Duodenal mucosa (tissue), 2 donors: ENCODE data around the gene NUDT4.
"Not testable (repeated sequence)": the region's sequence is repeated elsewhere in the genome, so short reads cannot be mapped to it uniquely, and the experiment has no call there.

Experiments
- H3K27ac ChIP-seq: one replicate; pipeline ENCODE4 v1.7.0; 2013; ENCODE audit warnings: low read depth, low read length
- H3K27me3 ChIP-seq, 2 donors: one replicate each; pipeline ENCODE4 v1.7.0; 2013; ENCODE audit warnings: low read length in 2 of 2, control low read depth in 1 of 2; ENCODE audit not compliant: insufficient read depth in 2 of 2, control insufficient read depth in 1 of 2
- H3K36me3 ChIP-seq, 2 donors: one replicate each; pipeline ENCODE4 v1.7.0; 2013; ENCODE audit warnings: low read length in 2 of 2, control low read depth in 1 of 2; ENCODE audit not compliant: insufficient read depth in 2 of 2, control insufficient read depth in 1 of 2
- H3K4me1 ChIP-seq, 2 donors: one replicate each; pipeline ENCODE4 v1.7.0; 2013; ENCODE audit warnings: low read length in 2 of 2, control low read depth in 1 of 2; ENCODE audit not compliant: insufficient read depth in 2 of 2, control insufficient read depth in 1 of 2
- H3K4me3 ChIP-seq, 2 donors: one replicate each; pipeline ENCODE4 v1.7.0; 2013; ENCODE audit warnings: low read length in 2 of 2, low read depth in 1 of 2
- H3K9ac ChIP-seq, 2 donors: one replicate each; pipeline ENCODE4 v1.7.0; 2013; ENCODE audit warnings: low read length in 2 of 2, low read depth in 1 of 2
- H3K9me3 ChIP-seq, 2 donors: one replicate each; pipeline ENCODE4 v1.7.0; 2013; ENCODE audit warnings: low read length in 2 of 2, control low read depth in 1 of 2; ENCODE audit not compliant: control insufficient read depth in 1 of 2

NUDT4 gene

DNA sequence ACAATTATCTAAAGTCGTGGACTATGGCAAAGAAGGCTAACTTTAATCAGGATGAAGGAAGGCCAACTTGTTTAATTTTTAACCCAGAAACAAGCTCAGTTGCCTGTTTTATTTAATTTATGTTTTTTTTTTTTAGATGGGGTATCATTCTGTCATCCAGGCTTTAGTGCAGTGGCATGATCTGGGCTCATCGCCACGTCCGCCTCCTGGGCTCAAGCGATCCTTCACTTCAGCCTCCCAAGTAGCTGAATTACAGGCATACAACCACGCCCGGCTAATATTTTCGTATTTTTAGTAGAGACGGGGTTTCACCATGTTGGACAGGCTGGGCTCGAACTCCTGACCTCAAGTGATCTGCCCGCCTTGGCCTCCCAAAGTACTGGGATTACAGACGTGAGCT is 19.7 kb downstream of the NUDT4 start:
- no peaks in the 10 kb centered on the region for H3K27me3 ChIP-seq
- no peaks in the 10 kb centered on the region for H3K4me1 ChIP-seq
- no peak overlapping the region for H3K4me3 ChIP-seq
- H3K9ac ChIP-seq, result peak overlapping the region in 1 of 2 donors; percentile 25
- no peaks in the 10 kb centered on the region for H3K9me3 ChIP-seq
- H3K36me3 ChIP-seq, result peaks cover 5 to 17% of the 10 kb centered on the region in 2 donors
- no peak overlapping the region for H3K27ac ChIP-seq

DNA sequence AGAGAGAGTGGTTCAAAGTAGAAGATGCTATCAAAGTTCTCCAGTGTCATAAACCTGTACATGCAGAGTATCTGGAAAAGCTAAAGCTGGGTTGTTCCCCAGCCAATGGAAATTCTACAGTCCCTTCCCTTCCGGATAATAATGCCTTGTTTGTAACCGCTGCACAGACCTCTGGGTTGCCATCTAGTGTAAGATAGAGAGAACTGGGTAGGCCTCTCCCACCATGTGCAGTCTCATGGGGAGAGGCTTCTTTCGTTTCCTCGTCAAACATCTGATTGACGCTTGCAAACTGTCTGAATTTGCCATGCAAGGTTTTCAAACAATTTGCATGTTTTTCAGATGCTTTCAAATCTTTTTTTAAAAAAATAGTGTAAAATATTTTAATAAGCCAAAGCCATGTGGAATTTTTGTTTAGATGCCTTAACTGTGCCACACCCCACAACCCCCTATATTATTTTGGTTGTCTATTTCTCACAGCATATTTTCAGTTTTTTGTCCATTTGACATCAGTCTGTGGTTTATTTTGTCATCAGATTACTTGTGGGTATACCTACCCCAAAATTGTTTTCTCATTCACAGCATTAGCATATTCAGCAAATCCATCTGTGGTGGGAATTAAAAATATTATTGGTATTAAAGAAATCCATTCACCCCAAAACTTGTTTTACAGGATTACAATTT is 21.6 kb downstream of the NUDT4 start:
- H3K4me1 ChIP-seq, H3K27me3 ChIP-seq, H3K27ac ChIP-seq, H3K9ac ChIP-seq, H3K9me3 ChIP-seq, H3K4me3 ChIP-seq: not testable (repeated sequence)
- peaks cover 5 to 17% of the 10 kb centered on the region in 2 donors for H3K36me3 ChIP-seq

DNA sequence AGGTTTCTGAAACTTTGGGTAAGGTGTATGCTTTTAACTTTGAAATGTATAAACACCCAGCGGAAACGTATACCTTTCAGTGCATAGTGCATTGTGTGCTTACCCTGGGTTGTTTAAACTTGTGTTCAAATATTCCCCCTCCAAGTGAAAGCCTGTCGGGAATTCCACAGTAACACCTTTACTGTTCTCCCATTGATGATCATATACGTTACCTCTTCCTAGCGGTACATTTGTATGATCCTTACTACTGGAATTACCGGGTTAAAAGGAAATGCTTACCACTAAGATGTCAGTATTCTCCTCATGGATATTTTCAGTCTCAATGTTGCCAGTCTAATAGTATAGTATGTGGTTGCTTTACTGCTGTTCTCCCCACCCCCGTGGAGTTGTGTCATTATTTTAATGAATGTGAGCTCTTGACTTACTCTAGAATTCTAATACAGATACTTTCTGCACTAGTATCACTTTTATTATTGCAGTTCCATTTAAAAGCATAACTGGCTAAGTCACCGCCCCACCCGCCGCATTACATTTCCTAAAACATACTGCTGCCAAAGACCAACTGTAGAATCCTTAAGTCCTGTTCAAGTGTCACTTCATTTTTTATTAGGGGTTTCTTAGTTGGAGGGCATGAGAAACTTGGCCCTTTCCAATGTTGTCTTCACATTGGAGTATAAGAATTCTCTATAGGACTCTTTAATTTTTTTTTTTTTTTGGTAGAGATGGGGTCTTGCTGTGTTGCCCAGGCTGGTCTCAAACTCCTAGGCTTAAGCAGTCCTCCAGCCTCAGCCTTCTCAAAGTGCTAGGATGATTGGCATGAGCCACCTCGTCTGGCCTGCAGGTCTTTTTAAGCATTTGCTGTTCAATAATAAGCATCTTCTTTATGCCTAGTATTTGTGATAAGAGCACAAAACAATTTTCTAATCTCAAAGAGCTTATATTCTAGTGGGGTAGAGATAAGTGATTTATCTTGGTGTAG is 24.9 kb downstream of the NUDT4 start:
- Histone ChIP-seq H3K9me3 (no peaks in the 10 kb centered on the region), H3K9ac (no peak overlapping the region), H3K27ac (no peak overlapping the region), H3K4me1 (no peaks in the 10 kb centered on the region), H3K27me3 (no peaks in the 10 kb centered on the region), H3K4me3 (no peak overlapping the region), H3K36me3 (peaks cover 2 to 8% of the 10 kb centered on the region in 2 donors)

DNA sequence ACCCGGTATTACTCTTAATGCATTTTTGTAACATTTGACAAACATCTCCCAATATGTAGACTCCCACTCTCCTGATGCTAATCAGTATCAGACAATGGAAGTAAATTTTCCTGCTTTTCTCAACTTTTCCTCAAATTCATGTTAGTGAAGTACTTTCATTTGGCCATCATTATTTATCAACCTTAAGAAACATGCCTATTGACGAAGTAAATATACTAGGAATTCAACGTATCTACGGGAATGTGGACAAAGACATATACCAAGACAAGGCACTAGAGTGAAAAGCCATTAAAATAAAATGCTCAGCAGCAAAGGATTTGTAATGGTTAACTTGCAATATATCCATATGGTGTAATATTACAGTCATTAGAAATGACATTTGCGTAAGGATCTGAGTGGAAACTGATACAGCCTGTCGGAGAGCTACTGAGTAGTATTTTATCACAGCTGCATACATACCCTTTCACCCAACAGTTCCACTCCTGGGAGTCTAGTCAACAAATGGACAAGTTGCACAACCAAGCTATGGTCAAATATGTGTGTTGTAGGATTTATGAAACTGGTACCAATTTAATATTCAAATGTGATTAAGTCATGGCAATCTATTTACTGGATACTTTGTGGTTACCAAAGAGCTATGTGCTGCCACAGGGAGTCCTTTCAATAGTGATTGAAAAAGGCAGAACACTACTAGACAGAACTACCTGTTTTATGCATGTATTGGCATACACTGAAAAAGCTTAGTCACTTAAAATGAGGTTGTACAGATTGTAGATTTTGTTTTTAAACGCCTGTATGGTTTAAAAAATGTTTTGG is 26.5 kb downstream of the NUDT4 start:
- H3K27ac ChIP-seq, result no peak overlapping the region
- no peak overlapping the region for H3K9ac ChIP-seq

DNA sequence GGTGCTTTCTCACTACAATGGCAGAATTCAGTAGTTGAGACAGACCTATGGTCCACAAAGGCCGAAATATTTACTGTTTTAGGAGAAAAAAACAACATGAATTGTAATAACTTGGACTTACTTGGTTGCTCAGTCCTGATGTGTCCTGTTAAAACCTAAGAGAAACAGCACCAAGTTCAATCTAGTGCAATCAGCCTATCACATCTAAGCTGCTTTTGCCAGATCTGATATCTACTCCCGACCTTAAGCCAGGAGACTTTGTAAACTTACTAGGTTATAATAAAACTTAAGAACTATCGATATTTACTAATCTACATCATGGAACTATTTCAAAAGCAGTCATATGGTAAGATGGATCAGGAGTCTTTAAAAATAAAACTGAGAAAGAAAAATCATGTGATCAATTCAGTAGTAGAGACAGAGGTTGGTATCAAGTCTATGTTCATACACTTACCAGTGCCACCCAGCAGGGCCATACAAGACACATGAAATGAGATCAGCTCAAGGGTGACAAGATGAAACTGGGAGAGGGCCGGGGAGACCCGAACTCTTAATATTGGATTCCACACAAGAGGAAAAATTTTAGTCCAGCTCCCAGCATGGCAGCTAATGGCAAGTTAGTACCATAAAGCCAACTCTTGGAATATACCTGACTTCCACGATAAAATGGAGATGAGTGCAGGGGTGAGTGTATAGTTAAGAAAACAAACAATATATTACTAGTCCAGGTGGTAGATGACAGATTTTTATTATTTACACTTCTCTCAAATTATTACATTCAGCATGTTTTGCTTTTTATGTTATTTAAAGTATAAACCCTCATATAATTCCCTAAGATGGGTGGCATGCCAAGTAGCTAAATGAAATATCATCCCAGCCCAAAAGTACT is 27.5 kb downstream of the NUDT4 start:
- Histone ChIP-seq H3K9me3 (no peaks in the 10 kb centered on the region), H3K4me3 (no peak overlapping the region), H3K27me3 (no peaks in the 10 kb centered on the region), H3K27ac (no peak overlapping the region), H3K4me1 (no peaks in the 10 kb centered on the region), H3K36me3 (peaks cover 0 to 6% of the 10 kb centered on the region in 2 donors), H3K9ac (no peak overlapping the region)

More for the DNA sequence above, 26.5 kb downstream of the NUDT4 start:
- no peak overlapping the region for H3K4me3 ChIP-seq
- no peaks in the 10 kb centered on the region for H3K27me3 ChIP-seq
- no peaks in the 10 kb centered on the region for H3K9me3 ChIP-seq
- no peaks in the 10 kb centered on the region for H3K4me1 ChIP-seq
- no peaks in the 10 kb centered on the region for H3K36me3 ChIP-seq

DNA sequence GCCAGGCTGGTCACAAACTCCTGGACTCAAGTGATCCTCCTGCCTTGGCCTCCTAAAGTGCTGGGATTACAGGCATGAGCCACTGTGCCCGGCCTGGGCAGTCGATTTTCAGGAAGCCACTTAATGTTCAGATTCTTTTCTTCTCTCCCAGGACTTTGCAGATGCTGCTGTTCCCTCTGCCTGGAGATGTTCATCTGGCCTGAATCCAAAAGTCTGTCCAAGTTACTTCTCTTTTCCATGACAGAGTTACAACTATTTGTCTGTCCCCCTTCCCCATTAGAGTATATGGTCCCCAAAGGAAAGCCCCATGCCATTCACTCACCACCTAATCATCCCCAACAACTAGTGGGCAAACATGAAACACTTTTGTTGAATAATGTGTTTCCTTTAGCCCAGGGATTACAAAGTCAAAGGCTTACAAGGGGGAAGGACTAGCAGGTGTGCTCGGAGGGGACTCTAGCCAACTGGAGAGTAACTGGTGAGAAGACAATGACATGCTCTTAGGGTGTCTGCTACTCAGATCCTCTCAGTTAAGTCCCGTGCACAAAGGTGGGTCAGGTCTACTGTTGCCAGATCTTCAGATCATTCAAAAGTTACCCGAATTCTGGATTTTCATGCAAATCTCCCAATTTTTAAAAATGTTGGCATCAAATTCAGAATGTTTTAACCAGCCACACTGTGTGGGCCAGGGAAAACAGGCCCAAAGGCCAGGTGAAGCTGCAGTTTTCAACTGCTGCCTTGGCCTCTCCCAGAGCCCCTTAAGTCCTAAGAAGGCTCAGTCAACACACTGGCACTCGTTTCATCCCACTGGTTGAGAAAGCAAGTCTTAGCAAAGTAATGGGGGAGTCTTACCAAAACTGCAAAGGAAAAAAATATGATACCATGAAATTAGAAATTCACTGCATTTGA is 29.6 kb downstream of the NUDT4 start:
- Histone ChIP-seq H3K27ac (no peak overlapping the region), H3K9ac (no peak overlapping the region)

DNA sequence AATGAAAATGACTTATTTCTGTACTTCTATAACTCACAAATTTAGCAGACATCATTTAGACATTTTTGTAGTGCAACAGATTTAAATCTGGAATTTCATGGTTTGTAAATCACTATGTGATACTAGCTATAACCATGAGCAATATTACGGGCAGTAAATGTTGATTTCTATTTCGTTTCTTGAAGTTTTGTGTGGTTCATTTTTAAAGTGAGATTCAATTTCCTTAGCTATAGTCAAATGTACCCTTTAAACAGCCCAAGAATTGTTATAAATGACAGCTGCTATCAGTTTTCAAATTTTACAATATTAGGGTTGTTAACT is 30.2 kb downstream of the NUDT4 start:
- peaks cover 0 to under 1% of the 10 kb centered on the region in 2 donors for H3K4me1 ChIP-seq
- no peaks in the 10 kb centered on the region for H3K27me3 ChIP-seq
- no peak overlapping the region for H3K4me3 ChIP-seq
- no peak overlapping the region for H3K27ac ChIP-seq
- no peak overlapping the region for H3K9ac ChIP-seq
- no peaks in the 10 kb centered on the region for H3K9me3 ChIP-seq
- peaks cover 5 to 13% of the 10 kb centered on the region in 2 donors for H3K36me3 ChIP-seq

More for the DNA sequence above, 29.6 kb downstream of the NUDT4 start:
- H3K4me1 ChIP-seq, result no peaks in the 10 kb centered on the region
- no peak overlapping the region for H3K4me3 ChIP-seq
- H3K9me3 ChIP-seq, result no peaks in the 10 kb centered on the region
- no peaks in the 10 kb centered on the region for H3K27me3 ChIP-seq
- H3K36me3 ChIP-seq, result peaks cover 5 to 13% of the 10 kb centered on the region in 2 donors

DNA sequence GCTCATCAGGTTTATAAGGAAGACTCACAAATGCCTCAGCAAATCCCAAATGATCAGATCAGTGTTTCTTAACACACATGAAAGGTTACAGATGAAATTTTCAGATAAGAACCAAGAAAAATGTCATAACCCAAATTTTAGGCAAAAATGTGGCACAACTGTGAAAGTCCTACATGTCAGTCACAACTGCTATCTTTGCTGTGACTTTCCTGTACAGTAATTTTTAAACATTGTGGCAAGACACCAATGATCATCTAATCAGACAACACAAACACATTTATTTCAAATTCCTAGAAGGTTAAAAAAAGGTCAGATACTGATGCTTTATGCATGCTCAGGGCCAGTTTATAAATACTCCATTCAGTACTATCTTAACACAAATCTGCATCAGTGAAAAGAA is 31.1 kb downstream of the NUDT4 start:
- peaks cover 5 to 13% of the 10 kb centered on the region in 2 donors for H3K36me3 ChIP-seq
- no peak overlapping the region for H3K4me3 ChIP-seq

More for the DNA sequence above, 31.1 kb downstream of the NUDT4 start:
- H3K27ac ChIP-seq, result no peak overlapping the region
- H3K4me1 ChIP-seq, result peaks cover 0 to 6% of the 10 kb centered on the region in 2 donors
- no peak overlapping the region for H3K9ac ChIP-seq
- H3K27me3 ChIP-seq, result no peaks in the 10 kb centered on the region
- H3K9me3 ChIP-seq, result no peaks in the 10 kb centered on the region
